Measurements from ENCODE around the gene ACTN4. TPM values are rescaled to one million over a fixed set of nuclear protein-coding genes. Genes with fewer than 3 reads are reported as not detected.

The ACTN4 gene
- total and polyA plus RNA-seq, 2 of the 4 experiments (the other 2 are of a cell fraction): 541 to 659 TPM

- no peak for TF ChIP-seq CEBPB (IDR thresholded peaks at IDR 0.05; ENCODE audit: low read depth, low read length)
These were observed 82.4 kb downstream of the ACTN4 start (continued) for GRCh38 chr19:38729653-38730469.

GRCh38 chr19:38730470-38730730, 83.0 kb downstream of the ACTN4 start:
- Histone ChIP-seq H2AK9ac (replicated peaks; ENCODE audit: low read depth, low read length, poor library complexity) (no peak overlapping the region), H2BK20ac (ENCODE audit: low read depth, low read length) (no peak overlapping the region), H3K14ac (replicated peaks; ENCODE audit: low read depth, low read length) (no peak overlapping the region), H2BK5ac (ENCODE audit: low read depth, low read length, poor library complexity, severe bottlenecking) (no peak overlapping the region), H3K79me1 (ENCODE audit: low read depth in 1 of 2, low read length in 2 of 2) (peaks cover 13 to 25% of the 10 kb centered on the region in 2 experiments; a peak in 3 of 4 replicates), H3K4me3 (ENCODE audit: insufficient read depth, low read depth, low read length) (no peak overlapping the region), H3K27ac (ENCODE audit: insufficient read depth, low read length) (no peak overlapping the region), H4K91ac (ENCODE audit: insufficient read depth, low read depth, low read length) (no peak overlapping the region), H3K4me1 (ENCODE audit: control insufficient read depth, insufficient read depth, low read length) (peaks cover 14% of the 10 kb centered on the region), H3K9me1 (ENCODE audit: insufficient read depth, low read length) (0 out of 2 replicates have a peak, but pooled peaks cover 3% of the 10 kb centered on the region), H2BK120ac (ENCODE audit: low read depth, low read length) (no peak overlapping the region), H2AK5ac (ENCODE audit: low read depth, low read length) (no peak overlapping the region), H3K4me2 (ENCODE audit: low read depth, low read length) (no peak overlapping the region), H2AFZ (replicated peaks; ENCODE audit: low read length, poor library complexity) (peak overlapping the region; percentile 10), H3K36me3 (ENCODE audit: control insufficient read depth, insufficient read depth, low read length) (peaks cover 55% of the 10 kb centered on the region), H2BK15ac (ENCODE audit: low read depth, low read length) (no peak overlapping the region), H3K9me3 (ENCODE audit: control insufficient read depth, insufficient read depth, low read length) (no peaks in the 10 kb centered on the region), H3K27me3 (ENCODE audit: control insufficient read depth, insufficient read depth, low read length) (no peaks in the 10 kb centered on the region), H4K8ac (ENCODE audit: low read depth in 2 of 2, low read length in 2 of 2) (no peak overlapping the region), H4K5ac (ENCODE audit: low read depth, low read length) (no peak overlapping the region), H3K56ac (ENCODE audit: extremely low read depth, insufficient read depth, low read length) (no peak overlapping the region), H4K20me1 (ENCODE audit: insufficient read depth, low read length) (peaks cover 35% of the 10 kb centered on the region), H3K4ac (ENCODE audit: low read depth, low read length) (no peak overlapping the region), H3K18ac (ENCODE audit: low read depth, low read length) (no peak overlapping the region), H3K23ac (ENCODE audit: low read depth, low read length) (no peak overlapping the region), H3K9ac (ENCODE audit: low read depth, low read length) (no peak overlapping the region)
- CTCF ChIA-PET: no interaction called here
- dilution Hi-C loops (cut with HindIII; ENCODE audit: low sequenced_read_pairs, unreplicated experiment) (no loop called here), in situ Hi-C loops (cut with MboI; ENCODE audit: low sequenced_read_pairs) (loop anchor here (25.0 kb wide), 1 partner anchor 182 kb away; the partner anchor contains the start of gene CCER2), intact Hi-C loops (cut with micrococcal nuclease) (loop anchor here (5.0 kb wide), 1 partner anchor 102 kb away; the partner anchor contains the start of gene ECH1)
- DNase-seq (no peak), ATAC-seq (ENCODE audit: low read depth) (no peak)
- POLR2A ChIA-PET (ENCODE audit: unreplicated experiment): no interaction called here
- no TSS peak for BruUV-seq (replicated peaks)
- WGBS, 2 experiments (ENCODE audit: extremely low coverage in 2 of 2, insufficient read length in 1 of 2): no CpG with 5 or more reads among the region's 7 CpGs
- TF ChIP-seq RFX5 (IDR thresholded peaks at IDR 0.05; ENCODE audit: low read depth, low read length) (no peak), CTCF (conservative IDR thresholded peaks at IDR 0.05; ENCODE audit: low read depth, low read length) (no peak), POLR2A (IDR thresholded peaks at IDR 0.05; ENCODE audit: low read depth, low read length) (no peak), RAD21 (IDR thresholded peaks at IDR 0.05; ENCODE audit: low read length) (no peak), USF2 (IDR thresholded peaks at IDR 0.05; ENCODE audit: low read depth, low read length) (no peak), MXI1 (IDR thresholded peaks at IDR 0.05; ENCODE audit: borderline replicate concordance, low read depth, low read length) (no peak), FOS (IDR thresholded peaks at IDR 0.05; ENCODE audit: low read depth, low read length) (no peak), RCOR1 (IDR thresholded peaks at IDR 0.05; ENCODE audit: insufficient replicate concordance, low read length) (no peak), ELK1 (IDR thresholded peaks at IDR 0.05; ENCODE audit: borderline replicate concordance, low read depth, low read length) (no peak), CEBPB (IDR thresholded peaks at IDR 0.05; ENCODE audit: low read depth, low read length) (no peak), MAFK (IDR thresholded peaks at IDR 0.05; ENCODE audit: low read depth, low read length) (no peak), BHLHE40 (IDR thresholded peaks at IDR 0.05; ENCODE audit: low read depth, low read length) (no peak), MAZ (IDR thresholded peaks at IDR 0.05; ENCODE audit: borderline replicate concordance, low read depth, low read length) (no peak)

Data from IMR-90 (cell line).